Liver (tissue), 9 donors: ENCODE measurements around the gene XYLT1. TPM values are rescaled to one million over a fixed set of nuclear protein-coding genes. Genes with fewer than 3 reads are reported as not detected.

ENCODE experiments used
- DNase-seq: peaks from one replicate; pipeline ENCODE4 v3.0.0-alpha.2; 2017; ENCODE audit warnings: low spot score
- H3K27ac ChIP-seq, 2 donors: one replicate each; pipeline ENCODE4 v1.7.0; 2013; ENCODE audit warnings: inconsistent platforms in 2 of 2, low read length in 2 of 2, control low read depth in 1 of 2, low read depth in 1 of 2, mild to moderate bottlenecking in 1 of 2
- H3K27me3 ChIP-seq, 4 donors: one replicate each; pipeline versions ENCODE4 v1.6.1 to v1.7.0; 2013; ENCODE audit warnings: low read length in 3 of 4, inconsistent platforms in 1 of 4, mild to moderate bottlenecking in 1 of 4, moderate library complexity in 1 of 4; ENCODE audit not compliant: control insufficient read depth in 4 of 4, insufficient read depth in 4 of 4
- H3K36me3 ChIP-seq, 4 donors: one replicate each; pipeline versions ENCODE4 v1.6.1 to v1.7.0; 2013; ENCODE audit warnings: low read length in 3 of 4, mild to moderate bottlenecking in 3 of 4, low read depth in 1 of 4, moderate library complexity in 1 of 4; ENCODE audit not compliant: control insufficient read depth in 4 of 4, insufficient read depth in 3 of 4
- H3K4me1 ChIP-seq, 4 donors: one replicate each; pipeline versions ENCODE4 v1.6.1 to v1.7.0; 2013; ENCODE audit warnings: low read length in 3 of 4, mild to moderate bottlenecking in 3 of 4, moderate library complexity in 1 of 4; ENCODE audit not compliant: control insufficient read depth in 4 of 4, insufficient read depth in 4 of 4
- H3K4me3 ChIP-seq, 3 donors: one replicate each; pipeline versions ENCODE4 v1.6.1 to v1.7.0; 2013; ENCODE audit warnings: low read length in 3 of 3, control low read depth in 1 of 3, low read depth in 1 of 3, mild to moderate bottlenecking in 1 of 3
- H3K9ac ChIP-seq, 2 donors: one replicate each; pipeline ENCODE4 v1.7.0; 2013; ENCODE audit warnings: low read length in 2 of 2, mild to moderate bottlenecking in 2 of 2, moderate library complexity in 2 of 2, control low read depth in 1 of 2, low read depth in 1 of 2
- H3K9me3 ChIP-seq, 4 donors: one replicate each; pipeline versions ENCODE4 v1.6.1 to v1.7.0; 2013; ENCODE audit warnings: low read length in 3 of 4; ENCODE audit not compliant: control insufficient read depth in 4 of 4
- EGR1 ChIP-seq, 2 donors: IDR thresholded peaks; 2 replicates each; pipeline ENCODE4 v1.6.1; 2016 to 2018; ENCODE audit warnings: antibody characterized with exemption in 2 of 2, low read depth in 2 of 2
- FOXA1 ChIP-seq: IDR thresholded peaks from 2 replicates; pipeline ENCODE4 v1.6.1; 2016; ENCODE audit warnings: antibody characterized with exemption
- FOXA2 ChIP-seq: IDR thresholded peaks from 2 replicates; pipeline ENCODE4 v1.6.1; 2016; ENCODE audit warnings: antibody characterized with exemption
- GABPA ChIP-seq, 2 donors: IDR thresholded peaks in 1 of 2; conservative IDR thresholded peaks in 1 of 2; 2 replicates each; pipeline ENCODE4 v1.6.1; 2016; ENCODE audit warnings: antibody characterized with exemption in 2 of 2, mild to moderate bottlenecking in 1 of 2, moderate library complexity in 1 of 2
- HNF4A ChIP-seq, 2 donors: conservative IDR thresholded peaks; 2 replicates each; pipeline ENCODE4 v1.6.1; 2016; ENCODE audit warnings: antibody characterized with exemption in 2 of 2, mild to moderate bottlenecking in 2 of 2
- HNF4G ChIP-seq: IDR thresholded peaks from 2 replicates; pipeline ENCODE4 v1.6.1; 2016; ENCODE audit warnings: antibody characterized with exemption
- JUND ChIP-seq, 2 donors: IDR thresholded peaks; 2 replicates each; pipeline ENCODE4 v1.6.1; 2016; ENCODE audit warnings: antibody characterized with exemption in 2 of 2
- NR2F2 ChIP-seq: IDR thresholded peaks from 2 replicates; pipeline ENCODE4 v1.6.1; 2016; ENCODE audit warnings: antibody characterized with exemption
- RXRA ChIP-seq, 2 donors: IDR thresholded peaks; 2 replicates each; pipeline ENCODE4 v1.6.1; 2017 to 2018; ENCODE audit warnings: antibody characterized with exemption in 2 of 2, mild to moderate bottlenecking in 1 of 2
- TAF1 ChIP-seq: conservative IDR thresholded peaks from 2 replicates; pipeline ENCODE4 v1.6.1; 2016; ENCODE audit warnings: antibody characterized with exemption, mild to moderate bottlenecking
- YY1 ChIP-seq: IDR thresholded peaks from 2 replicates; pipeline ENCODE4 v1.6.1; 2016; ENCODE audit warnings: antibody characterized with exemption, mild to moderate bottlenecking
- WGBS: extraction: QIAGEN DNeasy Blood & Tissue Kit; methylation state at CpG from one replicate; pipeline ENCODE4 v1.1.7; 2013; 5-methylcytosine and 5-hydroxymethylcytosine counted together
- polyA plus RNA-seq, 2 donors: library from polyadenylated mRNA; stranded (reverse) in 1 of 2; unstranded in 1 of 2; fragments of 200-250 nt in 1 of 2; fragments of >200 nt in 1 of 2; fragmentation: Nextera tagmentation in 1 of 2; extraction: Ambion mirVana in 1 of 2; gene quantifications; one replicate each; pipeline versions ENCODE4 v1.2.1 to v1.2.3, GENCODE V29; 2013 to 2015
- total RNA-seq, 2 donors: library from RNA; depleted of rRNA; stranded (reverse); fragments of >200 nt; gene quantifications; one replicate each; pipeline ENCODE4 v1.2.3, GENCODE V29; 2014
- TF ChIP-seq, protein P1 (sequence below): IDR thresholded peaks from 2 replicates; pipeline ENCODE4 v1.6.1; 2016; ENCODE audit warnings: antibody characterized with exemption, mild to moderate bottlenecking
- TF ChIP-seq, protein P2 (sequence below): IDR thresholded peaks from 2 replicates; pipeline ENCODE4 v1.6.1; 2016; ENCODE audit warnings: antibody characterized with exemption
- TF ChIP-seq, protein P3 (sequence below): IDR thresholded peaks from 2 replicates; pipeline ENCODE4 v1.6.1; 2016; ENCODE audit warnings: antibody characterized with exemption
- TF ChIP-seq, protein P4 (sequence below): fragments of 150-350 bp; IDR thresholded peaks from 2 replicates; pipeline ENCODE4 v1.5.1; 2017; ENCODE audit warnings: improper control_type of control experiment, low read depth, low read length; ENCODE audit not compliant: missing input control
- TF ChIP-seq, protein P5 (sequence below): IDR thresholded peaks from 2 replicates; pipeline ENCODE4 v1.6.1; 2016; ENCODE audit warnings: antibody characterized with exemption
- donor health status: healthy.
- donor health status: healthy.
- donor health status: healthy.
- donor health status: healthy.
- donor health status: healthy.

The XYLT1 gene
- total and polyA plus RNA-seq, 4 donors, result 0.25 to 2.3 (median 0.53) TPM

DNA sequence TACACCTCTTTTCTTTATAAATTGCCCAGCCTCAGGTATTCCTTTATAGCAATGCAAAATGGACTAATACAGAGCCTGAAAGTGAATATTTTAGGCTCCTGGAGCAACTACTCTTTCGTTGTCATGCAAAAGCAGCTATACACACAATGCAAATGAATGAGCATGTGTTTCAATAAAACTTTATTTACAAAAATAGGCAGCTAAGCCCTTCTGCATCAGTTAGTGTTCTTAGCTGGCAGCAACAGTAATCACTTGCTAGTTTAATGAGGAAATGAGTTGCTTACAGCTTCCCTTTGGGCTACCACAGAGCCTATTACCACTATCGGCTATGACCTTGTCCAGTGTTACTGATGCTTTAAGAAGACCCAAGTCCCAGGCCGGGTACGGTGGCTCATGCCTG is 402.9 kb downstream of the XYLT1 start (continued):
- TF ChIP-seq, protein P1, sequence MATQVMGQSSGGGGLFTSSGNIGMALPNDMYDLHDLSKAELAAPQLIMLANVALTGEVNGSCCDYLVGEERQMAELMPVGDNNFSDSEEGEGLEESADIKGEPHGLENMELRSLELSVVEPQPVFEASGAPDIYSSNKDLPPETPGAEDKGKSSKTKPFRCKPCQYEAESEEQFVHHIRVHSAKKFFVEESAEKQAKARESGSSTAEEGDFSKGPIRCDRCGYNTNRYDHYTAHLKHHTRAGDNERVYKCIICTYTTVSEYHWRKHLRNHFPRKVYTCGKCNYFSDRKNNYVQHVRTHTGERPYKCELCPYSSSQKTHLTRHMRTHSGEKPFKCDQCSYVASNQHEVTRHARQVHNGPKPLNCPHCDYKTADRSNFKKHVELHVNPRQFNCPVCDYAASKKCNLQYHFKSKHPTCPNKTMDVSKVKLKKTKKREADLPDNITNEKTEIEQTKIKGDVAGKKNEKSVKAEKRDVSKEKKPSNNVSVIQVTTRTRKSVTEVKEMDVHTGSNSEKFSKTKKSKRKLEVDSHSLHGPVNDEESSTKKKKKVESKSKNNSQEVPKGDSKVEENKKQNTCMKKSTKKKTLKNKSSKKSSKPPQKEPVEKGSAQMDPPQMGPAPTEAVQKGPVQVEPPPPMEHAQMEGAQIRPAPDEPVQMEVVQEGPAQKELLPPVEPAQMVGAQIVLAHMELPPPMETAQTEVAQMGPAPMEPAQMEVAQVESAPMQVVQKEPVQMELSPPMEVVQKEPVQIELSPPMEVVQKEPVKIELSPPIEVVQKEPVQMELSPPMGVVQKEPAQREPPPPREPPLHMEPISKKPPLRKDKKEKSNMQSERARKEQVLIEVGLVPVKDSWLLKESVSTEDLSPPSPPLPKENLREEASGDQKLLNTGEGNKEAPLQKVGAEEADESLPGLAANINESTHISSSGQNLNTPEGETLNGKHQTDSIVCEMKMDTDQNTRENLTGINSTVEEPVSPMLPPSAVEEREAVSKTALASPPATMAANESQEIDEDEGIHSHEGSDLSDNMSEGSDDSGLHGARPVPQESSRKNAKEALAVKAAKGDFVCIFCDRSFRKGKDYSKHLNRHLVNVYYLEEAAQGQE, result no peak
- no peak for TF ChIP-seq RXRA (IDR thresholded peaks at IDR 0.05)

DNA sequence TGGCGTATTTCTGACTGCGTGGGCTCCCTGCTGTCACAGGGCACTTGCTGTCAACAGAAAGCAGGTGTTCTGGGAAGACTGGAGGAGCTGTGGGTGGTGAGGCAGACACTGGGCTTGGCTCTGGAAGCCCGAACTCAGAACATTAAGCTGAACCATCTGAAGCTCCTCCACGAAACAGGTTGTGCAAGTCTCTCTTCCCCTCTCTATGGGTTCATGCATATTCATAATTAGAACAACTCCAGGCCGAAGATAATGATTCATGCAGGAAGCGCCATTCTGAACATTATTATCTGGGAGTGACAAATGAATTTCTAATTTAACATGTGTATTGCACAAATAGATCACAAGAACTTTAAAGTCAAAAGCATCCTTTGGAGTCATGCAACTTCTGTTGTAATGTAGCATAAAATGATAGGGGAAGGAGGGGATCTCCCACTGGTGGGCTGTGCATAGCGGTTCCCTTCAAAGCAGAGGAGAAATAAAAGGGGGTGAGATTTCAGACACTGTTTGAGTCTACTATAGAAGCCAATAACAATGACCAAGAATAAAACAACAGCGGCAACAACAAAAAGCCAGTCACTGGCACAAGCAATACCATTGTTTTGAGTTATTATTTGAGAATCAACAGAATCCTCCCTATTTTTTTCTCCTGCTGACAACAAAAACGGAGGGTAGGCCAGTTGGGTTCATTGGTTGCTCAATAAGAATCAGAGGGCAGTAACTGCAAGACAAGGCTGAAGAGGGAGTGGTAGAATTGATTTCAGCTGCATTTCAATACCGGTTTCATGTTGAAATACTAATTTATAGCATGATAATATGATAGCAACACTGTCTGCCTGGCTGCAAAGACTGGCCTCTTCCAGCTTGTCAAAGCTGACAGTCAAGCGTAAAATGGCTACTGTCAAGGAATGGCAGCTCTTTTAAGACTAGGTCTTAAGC is 407.3 kb downstream of the XYLT1 start:
- no peaks in the 10 kb centered on the region for H3K9me3 ChIP-seq
- TF ChIP-seq, protein P2, sequence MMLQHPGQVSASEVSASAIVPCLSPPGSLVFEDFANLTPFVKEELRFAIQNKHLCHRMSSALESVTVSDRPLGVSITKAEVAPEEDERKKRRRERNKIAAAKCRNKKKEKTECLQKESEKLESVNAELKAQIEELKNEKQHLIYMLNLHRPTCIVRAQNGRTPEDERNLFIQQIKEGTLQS, result no peak
- no peak for TF ChIP-seq NR2F2
- no peak for TF ChIP-seq HNF4A (conservative IDR thresholded peaks at IDR 0.05)
- no peak for TF ChIP-seq HNF4G
- TF ChIP-seq GABPA (IDR thresholded peaks at IDR 0.05 in 1 of 2, conservative IDR thresholded peaks at IDR 0.05 in 1 of 2), result no peak
- TF ChIP-seq, protein P3, sequence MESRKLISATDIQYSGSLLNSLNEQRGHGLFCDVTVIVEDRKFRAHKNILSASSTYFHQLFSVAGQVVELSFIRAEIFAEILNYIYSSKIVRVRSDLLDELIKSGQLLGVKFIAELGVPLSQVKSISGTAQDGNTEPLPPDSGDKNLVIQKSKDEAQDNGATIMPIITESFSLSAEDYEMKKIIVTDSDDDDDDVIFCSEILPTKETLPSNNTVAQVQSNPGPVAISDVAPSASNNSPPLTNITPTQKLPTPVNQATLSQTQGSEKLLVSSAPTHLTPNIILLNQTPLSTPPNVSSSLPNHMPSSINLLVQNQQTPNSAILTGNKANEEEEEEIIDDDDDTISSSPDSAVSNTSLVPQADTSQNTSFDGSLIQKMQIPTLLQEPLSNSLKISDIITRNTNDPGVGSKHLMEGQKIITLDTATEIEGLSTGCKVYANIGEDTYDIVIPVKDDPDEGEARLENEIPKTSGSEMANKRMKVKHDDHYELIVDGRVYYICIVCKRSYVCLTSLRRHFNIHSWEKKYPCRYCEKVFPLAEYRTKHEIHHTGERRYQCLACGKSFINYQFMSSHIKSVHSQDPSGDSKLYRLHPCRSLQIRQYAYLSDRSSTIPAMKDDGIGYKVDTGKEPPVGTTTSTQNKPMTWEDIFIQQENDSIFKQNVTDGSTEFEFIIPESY, result no peak
- TF ChIP-seq YY1, result no peak
- TF ChIP-seq FOXA2, result no peak
- TF ChIP-seq, protein P4, sequence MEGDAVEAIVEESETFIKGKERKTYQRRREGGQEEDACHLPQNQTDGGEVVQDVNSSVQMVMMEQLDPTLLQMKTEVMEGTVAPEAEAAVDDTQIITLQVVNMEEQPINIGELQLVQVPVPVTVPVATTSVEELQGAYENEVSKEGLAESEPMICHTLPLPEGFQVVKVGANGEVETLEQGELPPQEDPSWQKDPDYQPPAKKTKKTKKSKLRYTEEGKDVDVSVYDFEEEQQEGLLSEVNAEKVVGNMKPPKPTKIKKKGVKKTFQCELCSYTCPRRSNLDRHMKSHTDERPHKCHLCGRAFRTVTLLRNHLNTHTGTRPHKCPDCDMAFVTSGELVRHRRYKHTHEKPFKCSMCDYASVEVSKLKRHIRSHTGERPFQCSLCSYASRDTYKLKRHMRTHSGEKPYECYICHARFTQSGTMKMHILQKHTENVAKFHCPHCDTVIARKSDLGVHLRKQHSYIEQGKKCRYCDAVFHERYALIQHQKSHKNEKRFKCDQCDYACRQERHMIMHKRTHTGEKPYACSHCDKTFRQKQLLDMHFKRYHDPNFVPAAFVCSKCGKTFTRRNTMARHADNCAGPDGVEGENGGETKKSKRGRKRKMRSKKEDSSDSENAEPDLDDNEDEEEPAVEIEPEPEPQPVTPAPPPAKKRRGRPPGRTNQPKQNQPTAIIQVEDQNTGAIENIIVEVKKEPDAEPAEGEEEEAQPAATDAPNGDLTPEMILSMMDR, result no peak
- no peak for TF ChIP-seq FOXA1
- TF ChIP-seq, protein P1, result no peak
- TF ChIP-seq TAF1, result no peak
- no peak for TF ChIP-seq JUND (IDR thresholded peaks at IDR 0.05)
- TF ChIP-seq, protein P5, sequence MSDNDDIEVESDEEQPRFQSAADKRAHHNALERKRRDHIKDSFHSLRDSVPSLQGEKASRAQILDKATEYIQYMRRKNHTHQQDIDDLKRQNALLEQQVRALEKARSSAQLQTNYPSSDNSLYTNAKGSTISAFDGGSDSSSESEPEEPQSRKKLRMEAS, result no peak
- TF ChIP-seq RXRA (IDR thresholded peaks at IDR 0.05), result no peak
- no peak for TF ChIP-seq EGR1 (IDR thresholded peaks at IDR 0.05; ENCODE audit: low read depth in 2 of 2)
- WGBS, result 72% methylated on average over 11 of the region's 11 CpGs
- H3K27ac ChIP-seq, result no peak overlapping the region
- H3K4me1 ChIP-seq, result no peaks in the 10 kb centered on the region
- H3K36me3 ChIP-seq, result no peaks in the 10 kb centered on the region
- H3K4me3 ChIP-seq, result no peak overlapping the region
- no peak overlapping the region for H3K9ac ChIP-seq
- peaks cover 0 to 4% (median 0%) of the 10 kb centered on the region in 4 donors for H3K27me3 ChIP-seq
- no peak for DNase-seq
